Epithelial cell of prostate (primary cell): ENCODE results near the gene C2orf42.
"Not testable (repeated sequence)": the region's sequence is repeated elsewhere in the genome, so short reads cannot be mapped to it uniquely, and the experiment has no call there.

Experiments
- DNase-seq: peaks from one replicate; pipeline ENCODE4 v3.0.0-alpha.2; 2011; ENCODE audit warnings: low read depth, low spot score
- H3K27ac ChIP-seq: fragments of 450-650 bp; 2 replicates; pipeline ENCODE4 v1.5.1; 2017; ENCODE audit warnings: mild to moderate bottlenecking

C2orf42 gene

DNA sequence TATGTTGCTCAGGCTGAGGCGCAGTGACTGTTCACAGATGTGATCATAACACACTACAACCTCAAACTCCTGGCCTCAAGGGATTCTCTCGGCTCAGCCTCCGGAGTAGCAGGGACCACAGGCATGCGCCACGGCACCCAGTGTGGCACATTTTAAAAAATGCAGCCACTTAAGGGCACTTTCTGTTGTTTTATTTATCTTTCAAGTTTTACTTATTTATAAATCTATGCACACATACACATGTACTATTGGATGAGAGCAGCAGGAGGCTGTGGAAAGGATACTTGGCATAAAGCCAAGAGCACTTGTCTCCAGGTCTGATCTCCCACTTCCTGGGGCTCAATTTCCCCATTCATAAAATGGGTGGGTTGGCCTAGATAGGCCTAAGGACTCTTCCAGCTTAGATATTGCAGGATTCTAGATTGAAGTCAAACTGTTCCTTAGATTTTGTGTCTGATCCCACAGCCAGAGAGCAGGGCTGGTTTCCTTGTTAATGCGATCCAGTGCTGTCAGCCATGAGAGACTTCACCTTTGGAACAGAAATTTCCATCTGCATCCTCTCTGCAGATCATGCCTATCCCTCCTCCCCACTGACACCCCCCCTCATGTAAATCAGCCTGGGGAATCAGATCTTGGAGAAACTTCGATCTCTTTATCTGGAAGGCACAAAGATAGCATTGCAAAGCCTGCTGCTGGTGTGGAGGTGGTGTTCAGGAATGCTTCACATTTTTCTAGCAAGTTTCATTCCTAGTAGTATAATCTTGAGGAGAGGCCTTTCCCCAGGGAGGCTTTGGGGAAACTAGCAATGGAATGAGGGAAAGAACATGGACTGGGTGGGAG lies 78.8 kb downstream of the C2orf42 start:
- H3K27ac ChIP-seq: no peak overlapping the region
- DNase-seq: no peak

GRCh38 chr2:70110397-70110796 lies 80.4 kb downstream of the C2orf42 start:
- DNase-seq, H3K27ac ChIP-seq: not testable (repeated sequence)

DNA sequence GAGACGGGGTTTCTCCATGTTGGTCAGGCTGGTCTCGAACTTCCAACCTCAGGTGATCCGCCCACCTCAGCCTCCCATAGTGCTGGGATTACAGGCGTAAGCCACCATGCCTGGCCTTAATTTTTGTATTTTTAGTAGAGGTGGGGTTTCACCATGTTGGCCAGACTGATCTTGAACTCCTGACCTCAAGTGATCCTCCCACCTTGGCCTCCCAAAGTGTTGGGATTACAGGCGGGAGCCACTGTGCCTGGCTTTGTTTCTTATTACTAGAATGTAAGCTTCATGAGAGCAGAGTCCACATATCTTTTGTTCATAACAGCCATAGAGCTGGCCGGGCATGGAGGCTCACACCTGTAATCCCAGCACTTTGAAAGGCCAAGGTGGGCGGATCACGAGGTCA lies 84.7 kb downstream of the C2orf42 start:
- not testable (repeated sequence) for DNase-seq, H3K27ac ChIP-seq

DNA sequence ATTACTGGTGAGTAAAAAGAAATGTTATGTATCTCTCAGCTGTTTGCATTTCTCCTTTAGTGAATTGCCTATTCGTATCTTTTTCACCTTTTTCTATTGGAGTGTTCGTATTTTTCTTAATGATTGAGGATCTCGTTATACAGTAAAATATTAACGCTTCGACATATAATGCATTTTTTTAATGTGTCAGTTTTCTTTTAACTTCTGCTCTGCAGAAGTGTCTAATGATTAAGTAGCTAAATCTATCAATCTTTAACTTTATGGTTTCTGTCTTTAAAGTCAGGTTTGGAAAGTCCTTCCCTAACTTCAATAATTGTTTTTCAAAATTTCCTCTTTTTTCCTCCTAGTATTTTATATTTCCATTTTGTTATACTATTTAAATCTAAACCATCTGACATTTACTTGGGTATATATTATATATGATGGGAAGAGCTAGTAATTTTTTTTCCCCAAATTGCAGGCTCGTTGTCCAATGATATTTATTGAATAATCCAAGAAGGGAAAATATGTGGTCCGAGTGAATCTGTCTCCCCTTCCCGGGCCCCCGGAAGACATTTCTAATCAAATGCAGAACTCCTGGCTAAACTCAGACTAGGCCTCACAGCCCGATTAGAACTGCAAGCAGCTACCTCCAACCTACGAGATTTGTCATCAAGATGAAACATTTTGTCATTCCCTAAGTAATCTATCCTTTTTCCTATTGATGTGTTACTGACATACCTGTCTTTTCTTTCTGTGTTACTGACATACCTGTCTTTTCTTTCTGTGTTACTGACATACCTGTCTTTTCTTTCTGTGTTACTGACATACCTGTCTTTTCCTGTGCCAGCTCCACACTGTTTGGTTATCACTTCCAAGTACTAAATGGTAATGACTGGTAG lies 86.3 kb downstream of the C2orf42 start:
- H3K27ac ChIP-seq: no peak overlapping the region

GRCh38 chr2:70103531-70104061 lies 87.2 kb downstream of the C2orf42 start:
- no peak overlapping the region for H3K27ac ChIP-seq
- DNase-seq: no peak

More for the DNA sequence above, 86.3 kb downstream of the C2orf42 start:
- no peak for DNase-seq

- DNase-seq: not testable (repeated sequence)
These were observed 88.4 kb downstream of the C2orf42 start for GRCh38 chr2:70102323-70102905.

GRCh38 chr2:70101686-70102085 lies 89.1 kb downstream of the C2orf42 start:
- not testable (repeated sequence) for DNase-seq, H3K27ac ChIP-seq

More at GRCh38 chr2:70102323-70102905, 88.4 kb downstream of the C2orf42 start:
- not testable (repeated sequence) for H3K27ac ChIP-seq

DNA sequence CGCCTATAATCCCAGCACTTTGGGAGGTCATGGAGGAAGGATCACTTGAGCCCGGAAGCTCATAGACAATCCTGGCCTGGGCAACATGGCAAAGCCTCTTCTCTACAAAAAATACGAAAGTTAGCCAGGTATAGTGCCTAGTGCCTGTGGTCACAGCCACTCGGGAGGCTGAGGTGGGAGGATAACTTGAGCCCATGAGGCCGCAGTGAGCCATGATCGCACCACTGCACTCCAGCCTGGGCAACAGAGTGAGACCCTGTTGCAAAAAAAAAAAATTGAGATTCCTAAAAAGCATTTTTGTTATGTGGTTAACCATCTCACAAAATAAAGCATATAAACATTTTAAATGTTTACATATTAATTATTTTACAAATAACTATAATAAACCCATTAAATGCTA lies 89.6 kb downstream of the C2orf42 start:
- no peak overlapping the region for H3K27ac ChIP-seq
- no peak for DNase-seq
